SK-N-SH (cell line): ENCODE results near the gene MRPS27. TPM values are rescaled to one million over a fixed set of nuclear protein-coding genes. Genes with fewer than 3 reads are reported as not detected.

Source experiments
- CTCF ChIA-PET: fragments of 300-600, 350-600 bp; formaldehyde crosslinking; extraction: SDS; loops from one replicate; lab custom pipeline; 2021; lab: Yijun Ruan, JAX
- POLR2A ChIA-PET: fragments of 350-600 bp; sonication (Branson Sonifier 250); formaldehyde crosslinking; extraction: SDS; loops from one replicate; lab custom pipeline; 2020; ENCODE audit warnings: antibody characterized with exemption, inconsistent platforms; lab: Yijun Ruan, JAX
- DNase-seq: peaks from one replicate; pipeline ENCODE4 v3.0.0; 2012
- H2AFZ ChIP-seq: fragments of 200-600 bp; sonication (generic); 2 replicates; pipeline ENCODE4 v1.8.1; 2016; ENCODE audit warnings: antibody characterized with exemption, mild to moderate bottlenecking, low read depth
- H3F3A ChIP-seq: fragments of 200-600 bp; sonication (generic); replicated peaks from 2 replicates; pipeline ENCODE3; 2016; ENCODE audit warnings: antibody characterized with exemption, mild to moderate bottlenecking; ENCODE audit not compliant: insufficient read depth
- H3K27ac ChIP-seq, 2 experiments: fragments of 200-500 bp in 1 of 2; fragments of 200-600 bp in 1 of 2; sonication (Bioruptor generic) in 1 of 2; sonication (generic), shearing (Covaris generic) in 1 of 2; 2 replicates each; pipeline versions ENCODE4 v1.5.1 to v1.6.1; 2014 to 2016; ENCODE audit warnings: low read depth in 2 of 2, inconsistent platforms in 1 of 2, low read length in 1 of 2, mild to moderate bottlenecking in 1 of 2, mixed read lengths in 1 of 2
- H3K27me3 ChIP-seq: fragments of 200-600 bp; sonication (generic), shearing (Covaris generic); 2 replicates; pipeline ENCODE4 v1.6.1; 2016; ENCODE audit warnings: mixed run types; ENCODE audit not compliant: insufficient read depth
- H3K36me3 ChIP-seq, 2 experiments: fragments of 200-500 bp in 1 of 2; fragments of 200-600 bp in 1 of 2; sonication (Bioruptor generic) in 1 of 2; sonication (generic) in 1 of 2; replicated peaks in 1 of 2; 2 replicates each; pipeline versions ENCODE3 to v1.5.1; 2014 to 2016; ENCODE audit warnings: low read length in 1 of 2, mild to moderate bottlenecking in 1 of 2; ENCODE audit not compliant: insufficient read depth in 2 of 2, control insufficient read depth in 1 of 2
- H3K4me1 ChIP-seq, 2 experiments: fragments of 200-500 bp in 1 of 2; fragments of 200-600 bp in 1 of 2; sonication (Bioruptor generic) in 1 of 2; sonication (generic), shearing (Covaris generic) in 1 of 2; 2 replicates each; pipeline versions ENCODE4 v1.5.1 to v1.6.1; 2014 to 2016; ENCODE audit warnings: low read depth in 1 of 2, low read length in 1 of 2, mixed run types in 1 of 2; ENCODE audit not compliant: insufficient read depth in 2 of 2, control insufficient read depth in 1 of 2
- H3K4me2 ChIP-seq: fragments of 200-600 bp; sonication (generic), shearing (Covaris generic); 2 replicates; pipeline ENCODE4 v1.6.1; 2017; ENCODE audit warnings: mixed run types
- H3K4me3 ChIP-seq, 2 experiments: fragments of 200-500 bp in 1 of 2; fragments of 200-600 bp in 1 of 2; sonication (Bioruptor generic) in 1 of 2; sonication (generic), shearing (Covaris generic) in 1 of 2; 2 replicates each; pipeline versions ENCODE4 v1.5.1 to v1.8.1; 2014 to 2016; ENCODE audit warnings: low read depth in 2 of 2, inconsistent platforms in 1 of 2, low read length in 1 of 2, mild to moderate bottlenecking in 1 of 2, mixed read lengths in 1 of 2, moderate library complexity in 1 of 2
- H3K79me2 ChIP-seq: fragments of 200-600 bp; sonication (generic); 2 replicates; pipeline ENCODE4 v1.8.1; 2017; ENCODE audit warnings: mild to moderate bottlenecking; ENCODE audit not compliant: insufficient read depth
- H3K9ac ChIP-seq: fragments of 200-600 bp; sonication (generic); 2 replicates; pipeline ENCODE4 v1.6.1; 2017; ENCODE audit warnings: mixed run types
- H3K9me2 ChIP-seq: fragments of 200-600 bp; sonication (generic); 2 replicates; pipeline ENCODE4 v1.6.1; 2017; ENCODE audit warnings: mixed run types
- H3K9me3 ChIP-seq: fragments of 200-600 bp; sonication (generic); 2 replicates; pipeline ENCODE4 v1.6.1; 2017; ENCODE audit warnings: mixed run types, mild to moderate bottlenecking, moderate library complexity
- H4K20me1 ChIP-seq: fragments of 200-600 bp; sonication (generic); 2 replicates; pipeline ENCODE4 v1.6.1; 2017; ENCODE audit warnings: mild to moderate bottlenecking, mixed run types; ENCODE audit not compliant: insufficient read depth
- CHD2 ChIP-seq: fragments of 150-350 bp; IDR thresholded peaks from 2 replicates; pipeline ENCODE4 v1.6.1; 2018; ENCODE audit warnings: low read length; ENCODE audit not compliant: partially characterized antibody
- EP300 ChIP-seq, 2 experiments: IDR thresholded peaks; 2 replicates each; pipeline versions ENCODE4 v1.4.0 to v1.6.1; 2012; ENCODE audit warnings: borderline replicate concordance in 1 of 2, low read depth in 1 of 2, low read length in 1 of 2
- EZH2phosphoT487 ChIP-seq: fragments of 200-600 bp; sonication (generic); IDR thresholded peaks from 2 replicates; pipeline ENCODE4 v1.6.1; 2017; ENCODE audit warnings: low read depth, mixed run types, mild to moderate bottlenecking, antibody characterized with exemption, moderate library complexity, borderline replicate concordance
- FOSL2 ChIP-seq: IDR thresholded peaks from 2 replicates; pipeline ENCODE4 v1.4.0; 2012; ENCODE audit warnings: low read depth, mild to moderate bottlenecking, moderate library complexity, borderline replicate concordance
- GABPA ChIP-seq: IDR thresholded peaks from 2 replicates; pipeline ENCODE4 v1.4.0; 2012; ENCODE audit warnings: low read depth, mild to moderate bottlenecking
- GATA2 ChIP-seq: sonication (generic); formaldehyde crosslinking; IDR thresholded peaks from 2 replicates; pipeline ENCODE4 v1.5.0; 2020; ENCODE audit warnings: mild to moderate bottlenecking, missing genetic modification reagents
- MXI1 ChIP-seq: IDR thresholded peaks from 2 replicates; pipeline ENCODE4 v1.6.1; 2012; ENCODE audit warnings: mild to moderate bottlenecking, low read depth, low read length, improper control_type of control experiment
- NRF1 ChIP-seq: IDR thresholded peaks from 2 replicates; pipeline ENCODE4 v1.6.1; 2012; ENCODE audit warnings: low read depth, mild to moderate bottlenecking, low read length
- POLR2AphosphoS5 ChIP-seq: IDR thresholded peaks from 2 replicates; pipeline ENCODE4 v1.6.1; 2012; ENCODE audit warnings: low read depth, low read length
- RCOR1 ChIP-seq: fragments of 150-350 bp; IDR thresholded peaks from 2 replicates; pipeline ENCODE4 v1.6.1; 2017; ENCODE audit warnings: antibody characterized with exemption, low read length
- RFX5 ChIP-seq: IDR thresholded peaks from 2 replicates; pipeline ENCODE4 v1.6.1; 2012; ENCODE audit warnings: mild to moderate bottlenecking, improper control_type of control experiment, low read length
- SIN3A ChIP-seq: IDR thresholded peaks from 2 replicates; pipeline ENCODE4 v1.6.1; 2012; ENCODE audit warnings: low read depth, mild to moderate bottlenecking, low read length, moderate library complexity, borderline replicate concordance
- TCF12 ChIP-seq: IDR thresholded peaks from 2 replicates; pipeline ENCODE4 v1.4.0; 2012
- WGBS: methylation state at CpG from one replicate; pipeline ENCODE4 v1.1.6; 2017; ENCODE audit warnings: low lambda C conversion rate; 5-methylcytosine and 5-hydroxymethylcytosine counted together
- polyA plus RNA-seq, 3 experiments: library from polyadenylated mRNA; depleted of rRNA; stranded (reverse); fragments of >200 nt; gene quantifications; 2 replicates each; pipeline ENCODE4 v1.2.3, GENCODE V29; 2012
- TF ChIP-seq, protein P1 (sequence below): fragments of 150-350 bp; IDR thresholded peaks from 2 replicates; pipeline ENCODE4 v1.6.1; 2017; ENCODE audit warnings: antibody characterized with exemption, low read length, low read depth, borderline replicate concordance
- TF ChIP-seq, protein P2 (sequence below): fragments of 150-350 bp; IDR thresholded peaks from 2 replicates; pipeline ENCODE4 v1.6.1; 2016; ENCODE audit warnings: mild to moderate bottlenecking, low read depth, low read length
- TF ChIP-seq, protein P3 (sequence below): IDR thresholded peaks from 2 replicates; pipeline ENCODE4; 2012
- TF ChIP-seq, protein P4 (sequence below): IDR thresholded peaks from 2 replicates; pipeline ENCODE4 v1.6.1; 2012; ENCODE audit warnings: mild to moderate bottlenecking, low read depth, low read length, moderate library complexity
- TF ChIP-seq, protein P5 (sequence below): IDR thresholded peaks from 2 replicates; pipeline ENCODE4 v1.4.0; 2012; ENCODE audit warnings: low read depth, borderline replicate concordance
- TF ChIP-seq, protein P6 (sequence below): fragments of 200-600 bp; sonication (generic); IDR thresholded peaks from 2 replicates; pipeline ENCODE4 v1.6.1; 2017; ENCODE audit warnings: antibody characterized with exemption, mild to moderate bottlenecking, moderate library complexity

The MRPS27 gene
- polyA plus RNA-seq, 1 of the 3 experiments (the other 2 are of a cell fraction) = 37.5 TPM

DNA sequence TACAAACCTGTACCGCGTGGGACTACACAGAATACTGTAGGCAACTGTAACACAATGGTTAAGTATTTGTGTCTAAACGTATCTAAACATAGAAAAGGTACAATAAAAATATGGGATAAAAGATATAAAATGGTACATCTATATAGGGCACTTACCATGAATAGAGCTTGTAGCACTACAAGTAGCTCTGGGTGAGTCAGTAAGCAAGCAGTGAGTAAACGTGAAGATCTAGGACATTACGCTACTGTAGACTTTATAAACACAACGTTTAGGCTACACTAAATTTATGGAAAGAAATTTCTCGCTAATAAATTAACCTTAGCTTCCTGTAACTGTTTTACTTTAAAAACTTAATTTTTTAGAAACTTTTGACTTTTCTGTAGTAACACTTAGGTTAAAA is 46.5 kb downstream of the MRPS27 start:
- CTCF ChIA-PET = interaction anchor here (0.8 to 2.4 kb wide), 2 partner anchors 27 to 28 kb away, joined by 3 to 7 read pairs; no protein-coding TSS in a partner anchor
- 87% methylated on average over 7 of the region's 7 CpGs for WGBS

More for the DNA sequence above, 46.5 kb downstream of the MRPS27 start:
- no peaks in the 10 kb centered on the region for H3K27me3 ChIP-seq
- no peak overlapping the region for H3K4me2 ChIP-seq
- peaks cover 3 to 5% of the 10 kb centered on the region in 2 experiments; a peak in 3 of 4 replicates for H3K4me1 ChIP-seq
- DNase-seq = no peak
- H4K20me1 ChIP-seq = no peaks in the 10 kb centered on the region
- H3K27ac ChIP-seq = no peak overlapping the region
- H3K9ac ChIP-seq = no peak overlapping the region
- H3K79me2 ChIP-seq = peaks cover 46% of the 10 kb centered on the region; the same call in 1 of the 2 replicates
- POLR2A ChIA-PET = no interaction called here
- H3K9me2 ChIP-seq = no peaks in the 10 kb centered on the region
- H3K9me3 ChIP-seq = no peaks in the 10 kb centered on the region
- H3F3A ChIP-seq = peaks cover 4% of the 10 kb centered on the region
- H3K36me3 ChIP-seq = peaks cover under 1 to 34% of the 10 kb centered on the region in 2 experiments
- H3K4me3 ChIP-seq = no peak overlapping the region
- H2AFZ ChIP-seq = no peak overlapping the region
- no peak for TF ChIP-seq CHD2
- TF ChIP-seq TCF12 = no peak
- no peak for TF ChIP-seq MXI1
- TF ChIP-seq, protein P1, sequence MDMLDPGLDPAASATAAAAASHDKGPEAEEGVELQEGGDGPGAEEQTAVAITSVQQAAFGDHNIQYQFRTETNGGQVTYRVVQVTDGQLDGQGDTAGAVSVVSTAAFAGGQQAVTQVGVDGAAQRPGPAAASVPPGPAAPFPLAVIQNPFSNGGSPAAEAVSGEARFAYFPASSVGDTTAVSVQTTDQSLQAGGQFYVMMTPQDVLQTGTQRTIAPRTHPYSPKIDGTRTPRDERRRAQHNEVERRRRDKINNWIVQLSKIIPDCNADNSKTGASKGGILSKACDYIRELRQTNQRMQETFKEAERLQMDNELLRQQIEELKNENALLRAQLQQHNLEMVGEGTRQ = no peak
- TF ChIP-seq RCOR1 = no peak
- TF ChIP-seq, protein P2, sequence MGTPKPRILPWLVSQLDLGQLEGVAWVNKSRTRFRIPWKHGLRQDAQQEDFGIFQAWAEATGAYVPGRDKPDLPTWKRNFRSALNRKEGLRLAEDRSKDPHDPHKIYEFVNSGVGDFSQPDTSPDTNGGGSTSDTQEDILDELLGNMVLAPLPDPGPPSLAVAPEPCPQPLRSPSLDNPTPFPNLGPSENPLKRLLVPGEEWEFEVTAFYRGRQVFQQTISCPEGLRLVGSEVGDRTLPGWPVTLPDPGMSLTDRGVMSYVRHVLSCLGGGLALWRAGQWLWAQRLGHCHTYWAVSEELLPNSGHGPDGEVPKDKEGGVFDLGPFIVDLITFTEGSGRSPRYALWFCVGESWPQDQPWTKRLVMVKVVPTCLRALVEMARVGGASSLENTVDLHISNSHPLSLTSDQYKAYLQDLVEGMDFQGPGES = no peak
- TF ChIP-seq GABPA = no peak
- TF ChIP-seq EP300 (IDR thresholded peaks at IDR 0.05; ENCODE audit: borderline replicate concordance in 1 of 2, low read depth in 1 of 2, low read length in 1 of 2) = no peak
- TF ChIP-seq, protein P3, sequence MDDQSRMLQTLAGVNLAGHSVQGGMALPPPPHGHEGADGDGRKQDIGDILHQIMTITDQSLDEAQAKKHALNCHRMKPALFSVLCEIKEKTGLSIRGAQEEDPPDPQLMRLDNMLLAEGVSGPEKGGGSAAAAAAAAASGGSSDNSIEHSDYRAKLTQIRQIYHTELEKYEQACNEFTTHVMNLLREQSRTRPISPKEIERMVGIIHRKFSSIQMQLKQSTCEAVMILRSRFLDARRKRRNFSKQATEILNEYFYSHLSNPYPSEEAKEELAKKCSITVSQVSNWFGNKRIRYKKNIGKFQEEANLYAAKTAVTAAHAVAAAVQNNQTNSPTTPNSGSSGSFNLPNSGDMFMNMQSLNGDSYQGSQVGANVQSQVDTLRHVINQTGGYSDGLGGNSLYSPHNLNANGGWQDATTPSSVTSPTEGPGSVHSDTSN = no peak
- TF ChIP-seq RFX5 = no peak
- no peak for TF ChIP-seq POLR2AphosphoS5
- TF ChIP-seq, protein P4, sequence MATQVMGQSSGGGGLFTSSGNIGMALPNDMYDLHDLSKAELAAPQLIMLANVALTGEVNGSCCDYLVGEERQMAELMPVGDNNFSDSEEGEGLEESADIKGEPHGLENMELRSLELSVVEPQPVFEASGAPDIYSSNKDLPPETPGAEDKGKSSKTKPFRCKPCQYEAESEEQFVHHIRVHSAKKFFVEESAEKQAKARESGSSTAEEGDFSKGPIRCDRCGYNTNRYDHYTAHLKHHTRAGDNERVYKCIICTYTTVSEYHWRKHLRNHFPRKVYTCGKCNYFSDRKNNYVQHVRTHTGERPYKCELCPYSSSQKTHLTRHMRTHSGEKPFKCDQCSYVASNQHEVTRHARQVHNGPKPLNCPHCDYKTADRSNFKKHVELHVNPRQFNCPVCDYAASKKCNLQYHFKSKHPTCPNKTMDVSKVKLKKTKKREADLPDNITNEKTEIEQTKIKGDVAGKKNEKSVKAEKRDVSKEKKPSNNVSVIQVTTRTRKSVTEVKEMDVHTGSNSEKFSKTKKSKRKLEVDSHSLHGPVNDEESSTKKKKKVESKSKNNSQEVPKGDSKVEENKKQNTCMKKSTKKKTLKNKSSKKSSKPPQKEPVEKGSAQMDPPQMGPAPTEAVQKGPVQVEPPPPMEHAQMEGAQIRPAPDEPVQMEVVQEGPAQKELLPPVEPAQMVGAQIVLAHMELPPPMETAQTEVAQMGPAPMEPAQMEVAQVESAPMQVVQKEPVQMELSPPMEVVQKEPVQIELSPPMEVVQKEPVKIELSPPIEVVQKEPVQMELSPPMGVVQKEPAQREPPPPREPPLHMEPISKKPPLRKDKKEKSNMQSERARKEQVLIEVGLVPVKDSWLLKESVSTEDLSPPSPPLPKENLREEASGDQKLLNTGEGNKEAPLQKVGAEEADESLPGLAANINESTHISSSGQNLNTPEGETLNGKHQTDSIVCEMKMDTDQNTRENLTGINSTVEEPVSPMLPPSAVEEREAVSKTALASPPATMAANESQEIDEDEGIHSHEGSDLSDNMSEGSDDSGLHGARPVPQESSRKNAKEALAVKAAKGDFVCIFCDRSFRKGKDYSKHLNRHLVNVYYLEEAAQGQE = no peak
- TF ChIP-seq SIN3A = no peak
- TF ChIP-seq NRF1 = no peak
- TF ChIP-seq, protein P5, sequence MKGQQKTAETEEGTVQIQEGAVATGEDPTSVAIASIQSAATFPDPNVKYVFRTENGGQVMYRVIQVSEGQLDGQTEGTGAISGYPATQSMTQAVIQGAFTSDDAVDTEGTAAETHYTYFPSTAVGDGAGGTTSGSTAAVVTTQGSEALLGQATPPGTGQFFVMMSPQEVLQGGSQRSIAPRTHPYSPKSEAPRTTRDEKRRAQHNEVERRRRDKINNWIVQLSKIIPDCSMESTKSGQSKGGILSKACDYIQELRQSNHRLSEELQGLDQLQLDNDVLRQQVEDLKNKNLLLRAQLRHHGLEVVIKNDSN = no peak
- no peak for TF ChIP-seq EZH2phosphoT487
- TF ChIP-seq, protein P6, sequence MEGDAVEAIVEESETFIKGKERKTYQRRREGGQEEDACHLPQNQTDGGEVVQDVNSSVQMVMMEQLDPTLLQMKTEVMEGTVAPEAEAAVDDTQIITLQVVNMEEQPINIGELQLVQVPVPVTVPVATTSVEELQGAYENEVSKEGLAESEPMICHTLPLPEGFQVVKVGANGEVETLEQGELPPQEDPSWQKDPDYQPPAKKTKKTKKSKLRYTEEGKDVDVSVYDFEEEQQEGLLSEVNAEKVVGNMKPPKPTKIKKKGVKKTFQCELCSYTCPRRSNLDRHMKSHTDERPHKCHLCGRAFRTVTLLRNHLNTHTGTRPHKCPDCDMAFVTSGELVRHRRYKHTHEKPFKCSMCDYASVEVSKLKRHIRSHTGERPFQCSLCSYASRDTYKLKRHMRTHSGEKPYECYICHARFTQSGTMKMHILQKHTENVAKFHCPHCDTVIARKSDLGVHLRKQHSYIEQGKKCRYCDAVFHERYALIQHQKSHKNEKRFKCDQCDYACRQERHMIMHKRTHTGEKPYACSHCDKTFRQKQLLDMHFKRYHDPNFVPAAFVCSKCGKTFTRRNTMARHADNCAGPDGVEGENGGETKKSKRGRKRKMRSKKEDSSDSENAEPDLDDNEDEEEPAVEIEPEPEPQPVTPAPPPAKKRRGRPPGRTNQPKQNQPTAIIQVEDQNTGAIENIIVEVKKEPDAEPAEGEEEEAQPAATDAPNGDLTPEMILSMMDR = no peak
- no peak for TF ChIP-seq FOSL2
- no peak for TF ChIP-seq GATA2
